SK-N-SH (cell line): ENCODE data around the gene KIF12. TPM values are rescaled to one million over a fixed set of nuclear protein-coding genes. Genes with fewer than 3 reads are reported as not detected.

Source experiments
- CTCF ChIA-PET: fragments of 300-600, 350-600 bp; formaldehyde crosslinking; extraction: SDS; loops from one replicate; lab custom pipeline; 2021; lab: Yijun Ruan, JAX
- POLR2A ChIA-PET: fragments of 350-600 bp; sonication (Branson Sonifier 250); formaldehyde crosslinking; extraction: SDS; loops from one replicate; lab custom pipeline; 2020; ENCODE audit warnings: antibody characterized with exemption, inconsistent platforms; lab: Yijun Ruan, JAX
- DNase-seq: peaks from one replicate; pipeline ENCODE4 v3.0.0; 2012
- H2AFZ ChIP-seq: fragments of 200-600 bp; sonication (generic); 2 replicates; pipeline ENCODE4 v1.8.1; 2016; ENCODE audit warnings: antibody characterized with exemption, mild to moderate bottlenecking, low read depth
- H3F3A ChIP-seq: fragments of 200-600 bp; sonication (generic); replicated peaks from 2 replicates; pipeline ENCODE3; 2016; ENCODE audit warnings: antibody characterized with exemption, mild to moderate bottlenecking; ENCODE audit not compliant: insufficient read depth
- H3K27ac ChIP-seq, 2 experiments: fragments of 200-500 bp in 1 of 2; fragments of 200-600 bp in 1 of 2; sonication (Bioruptor generic) in 1 of 2; sonication (generic), shearing (Covaris generic) in 1 of 2; 2 replicates each; pipeline versions ENCODE4 v1.5.1 to v1.6.1; 2014 to 2016; ENCODE audit warnings: low read depth in 2 of 2, inconsistent platforms in 1 of 2, low read length in 1 of 2, mild to moderate bottlenecking in 1 of 2, mixed read lengths in 1 of 2
- H3K27me3 ChIP-seq: fragments of 200-600 bp; sonication (generic), shearing (Covaris generic); 2 replicates; pipeline ENCODE4 v1.6.1; 2016; ENCODE audit warnings: mixed run types; ENCODE audit not compliant: insufficient read depth
- H3K36me3 ChIP-seq, 2 experiments: fragments of 200-500 bp in 1 of 2; fragments of 200-600 bp in 1 of 2; sonication (Bioruptor generic) in 1 of 2; sonication (generic) in 1 of 2; replicated peaks in 1 of 2; 2 replicates each; pipeline versions ENCODE3 to v1.5.1; 2014 to 2016; ENCODE audit warnings: low read length in 1 of 2, mild to moderate bottlenecking in 1 of 2; ENCODE audit not compliant: insufficient read depth in 2 of 2, control insufficient read depth in 1 of 2
- H3K4me1 ChIP-seq, 2 experiments: fragments of 200-500 bp in 1 of 2; fragments of 200-600 bp in 1 of 2; sonication (Bioruptor generic) in 1 of 2; sonication (generic), shearing (Covaris generic) in 1 of 2; 2 replicates each; pipeline versions ENCODE4 v1.5.1 to v1.6.1; 2014 to 2016; ENCODE audit warnings: low read depth in 1 of 2, low read length in 1 of 2, mixed run types in 1 of 2; ENCODE audit not compliant: insufficient read depth in 2 of 2, control insufficient read depth in 1 of 2
- H3K4me2 ChIP-seq: fragments of 200-600 bp; sonication (generic), shearing (Covaris generic); 2 replicates; pipeline ENCODE4 v1.6.1; 2017; ENCODE audit warnings: mixed run types
- H3K4me3 ChIP-seq, 2 experiments: fragments of 200-500 bp in 1 of 2; fragments of 200-600 bp in 1 of 2; sonication (Bioruptor generic) in 1 of 2; sonication (generic), shearing (Covaris generic) in 1 of 2; 2 replicates each; pipeline versions ENCODE4 v1.5.1 to v1.8.1; 2014 to 2016; ENCODE audit warnings: low read depth in 2 of 2, inconsistent platforms in 1 of 2, low read length in 1 of 2, mild to moderate bottlenecking in 1 of 2, mixed read lengths in 1 of 2, moderate library complexity in 1 of 2
- H3K79me2 ChIP-seq: fragments of 200-600 bp; sonication (generic); 2 replicates; pipeline ENCODE4 v1.8.1; 2017; ENCODE audit warnings: mild to moderate bottlenecking; ENCODE audit not compliant: insufficient read depth
- H3K9ac ChIP-seq: fragments of 200-600 bp; sonication (generic); 2 replicates; pipeline ENCODE4 v1.6.1; 2017; ENCODE audit warnings: mixed run types
- H3K9me2 ChIP-seq: fragments of 200-600 bp; sonication (generic); 2 replicates; pipeline ENCODE4 v1.6.1; 2017; ENCODE audit warnings: mixed run types
- H3K9me3 ChIP-seq: fragments of 200-600 bp; sonication (generic); 2 replicates; pipeline ENCODE4 v1.6.1; 2017; ENCODE audit warnings: mixed run types, mild to moderate bottlenecking, moderate library complexity
- H4K20me1 ChIP-seq: fragments of 200-600 bp; sonication (generic); 2 replicates; pipeline ENCODE4 v1.6.1; 2017; ENCODE audit warnings: mild to moderate bottlenecking, mixed run types; ENCODE audit not compliant: insufficient read depth
- ELF1 ChIP-seq: IDR thresholded peaks from 2 replicates; pipeline ENCODE4 v1.4.0; 2012
- EP300 ChIP-seq, 2 experiments: IDR thresholded peaks; 2 replicates each; pipeline versions ENCODE4 v1.4.0 to v1.6.1; 2012; ENCODE audit warnings: borderline replicate concordance in 1 of 2, low read depth in 1 of 2, low read length in 1 of 2
- GABPA ChIP-seq: IDR thresholded peaks from 2 replicates; pipeline ENCODE4 v1.4.0; 2012; ENCODE audit warnings: low read depth, mild to moderate bottlenecking
- GATA2 ChIP-seq: sonication (generic); formaldehyde crosslinking; IDR thresholded peaks from 2 replicates; pipeline ENCODE4 v1.5.0; 2020; ENCODE audit warnings: mild to moderate bottlenecking, missing genetic modification reagents
- JUND ChIP-seq: IDR thresholded peaks from 2 replicates; pipeline ENCODE4 v1.4.0; 2012
- NRF1 ChIP-seq: IDR thresholded peaks from 2 replicates; pipeline ENCODE4 v1.6.1; 2012; ENCODE audit warnings: low read depth, mild to moderate bottlenecking, low read length
- POLR2AphosphoS5 ChIP-seq: IDR thresholded peaks from 2 replicates; pipeline ENCODE4 v1.6.1; 2012; ENCODE audit warnings: low read depth, low read length
- RXRA ChIP-seq: IDR thresholded peaks from 2 replicates; pipeline ENCODE4 v1.4.0; 2012; ENCODE audit warnings: low read depth, mild to moderate bottlenecking, borderline replicate concordance
- SIN3A ChIP-seq: IDR thresholded peaks from 2 replicates; pipeline ENCODE4 v1.6.1; 2012; ENCODE audit warnings: low read depth, mild to moderate bottlenecking, low read length, moderate library complexity, borderline replicate concordance
- TCF12 ChIP-seq: IDR thresholded peaks from 2 replicates; pipeline ENCODE4 v1.4.0; 2012
- WGBS: methylation state at CpG from one replicate; pipeline ENCODE4 v1.1.6; 2017; ENCODE audit warnings: low lambda C conversion rate; 5-methylcytosine and 5-hydroxymethylcytosine counted together
- polyA plus RNA-seq, 3 experiments: library from polyadenylated mRNA; depleted of rRNA; stranded (reverse); fragments of >200 nt; gene quantifications; 2 replicates each; pipeline ENCODE4 v1.2.3, GENCODE V29; 2012
- TF ChIP-seq, protein P1 (sequence below): IDR thresholded peaks from 2 replicates; pipeline ENCODE4 v1.6.1; 2012; ENCODE audit warnings: mild to moderate bottlenecking, low read depth, low read length, moderate library complexity
- TF ChIP-seq, protein P2 (sequence below): IDR thresholded peaks from 2 replicates; pipeline ENCODE4; 2012
- TF ChIP-seq, protein P3 (sequence below): IDR thresholded peaks from 2 replicates; pipeline ENCODE4 v1.4.0; 2012; ENCODE audit warnings: low read depth, borderline replicate concordance

The KIF12 gene
- polyA plus RNA-seq, 1 of the 3 experiments (the other 2 are of a cell fraction), result 0.35 TPM

DNA sequence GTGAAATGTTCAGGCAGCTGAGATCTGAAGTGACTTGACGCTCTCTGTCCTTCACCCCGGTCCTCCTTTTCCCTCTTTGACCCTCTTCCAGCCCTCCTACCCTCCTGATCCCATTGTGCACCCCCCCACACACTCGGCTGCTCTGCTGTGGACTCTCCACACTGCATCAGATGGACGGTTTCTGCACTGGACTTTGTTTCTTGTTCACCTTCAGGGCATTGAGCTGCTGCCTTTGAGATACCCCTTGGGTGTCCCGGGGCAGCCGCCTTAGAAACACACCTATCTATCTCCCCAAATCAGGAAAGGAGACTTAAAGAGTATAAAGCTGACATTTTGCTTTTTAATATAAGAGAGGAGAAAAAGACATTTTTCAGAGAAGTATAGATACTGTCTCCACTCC is 48.4 kb downstream of the KIF12 start (continued):
- TF ChIP-seq, protein P1, sequence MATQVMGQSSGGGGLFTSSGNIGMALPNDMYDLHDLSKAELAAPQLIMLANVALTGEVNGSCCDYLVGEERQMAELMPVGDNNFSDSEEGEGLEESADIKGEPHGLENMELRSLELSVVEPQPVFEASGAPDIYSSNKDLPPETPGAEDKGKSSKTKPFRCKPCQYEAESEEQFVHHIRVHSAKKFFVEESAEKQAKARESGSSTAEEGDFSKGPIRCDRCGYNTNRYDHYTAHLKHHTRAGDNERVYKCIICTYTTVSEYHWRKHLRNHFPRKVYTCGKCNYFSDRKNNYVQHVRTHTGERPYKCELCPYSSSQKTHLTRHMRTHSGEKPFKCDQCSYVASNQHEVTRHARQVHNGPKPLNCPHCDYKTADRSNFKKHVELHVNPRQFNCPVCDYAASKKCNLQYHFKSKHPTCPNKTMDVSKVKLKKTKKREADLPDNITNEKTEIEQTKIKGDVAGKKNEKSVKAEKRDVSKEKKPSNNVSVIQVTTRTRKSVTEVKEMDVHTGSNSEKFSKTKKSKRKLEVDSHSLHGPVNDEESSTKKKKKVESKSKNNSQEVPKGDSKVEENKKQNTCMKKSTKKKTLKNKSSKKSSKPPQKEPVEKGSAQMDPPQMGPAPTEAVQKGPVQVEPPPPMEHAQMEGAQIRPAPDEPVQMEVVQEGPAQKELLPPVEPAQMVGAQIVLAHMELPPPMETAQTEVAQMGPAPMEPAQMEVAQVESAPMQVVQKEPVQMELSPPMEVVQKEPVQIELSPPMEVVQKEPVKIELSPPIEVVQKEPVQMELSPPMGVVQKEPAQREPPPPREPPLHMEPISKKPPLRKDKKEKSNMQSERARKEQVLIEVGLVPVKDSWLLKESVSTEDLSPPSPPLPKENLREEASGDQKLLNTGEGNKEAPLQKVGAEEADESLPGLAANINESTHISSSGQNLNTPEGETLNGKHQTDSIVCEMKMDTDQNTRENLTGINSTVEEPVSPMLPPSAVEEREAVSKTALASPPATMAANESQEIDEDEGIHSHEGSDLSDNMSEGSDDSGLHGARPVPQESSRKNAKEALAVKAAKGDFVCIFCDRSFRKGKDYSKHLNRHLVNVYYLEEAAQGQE, result no peak
- TF ChIP-seq, all 33 proteins: peak for 0

DNA sequence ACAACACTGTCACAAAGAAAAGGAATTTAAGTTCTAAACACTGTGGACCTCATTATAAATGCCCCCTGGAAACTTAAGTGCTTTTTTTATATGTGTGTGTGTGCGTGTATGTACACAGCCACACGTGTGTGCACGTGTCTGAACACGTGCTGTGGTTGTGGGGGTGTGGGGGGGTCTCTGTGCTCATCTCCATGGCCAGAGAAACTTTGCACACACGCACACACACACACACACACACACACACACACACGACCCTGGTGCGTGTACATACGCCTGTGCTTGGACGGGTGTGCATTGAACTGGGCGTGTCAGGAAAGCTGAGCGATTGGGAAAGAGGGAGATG is 48.9 kb downstream of the KIF12 start:
- POLR2A ChIA-PET, result no interaction called here
- Histone ChIP-seq H3K4me3 (no peak overlapping the region), H3F3A (no peaks in the 10 kb centered on the region), H3K9me3 (no peaks in the 10 kb centered on the region)
- TF ChIP-seq NRF1, result no peak
- no peak for TF ChIP-seq RXRA
- TF ChIP-seq POLR2AphosphoS5, result no peak
- TF ChIP-seq SIN3A, result no peak
- TF ChIP-seq, protein P2, sequence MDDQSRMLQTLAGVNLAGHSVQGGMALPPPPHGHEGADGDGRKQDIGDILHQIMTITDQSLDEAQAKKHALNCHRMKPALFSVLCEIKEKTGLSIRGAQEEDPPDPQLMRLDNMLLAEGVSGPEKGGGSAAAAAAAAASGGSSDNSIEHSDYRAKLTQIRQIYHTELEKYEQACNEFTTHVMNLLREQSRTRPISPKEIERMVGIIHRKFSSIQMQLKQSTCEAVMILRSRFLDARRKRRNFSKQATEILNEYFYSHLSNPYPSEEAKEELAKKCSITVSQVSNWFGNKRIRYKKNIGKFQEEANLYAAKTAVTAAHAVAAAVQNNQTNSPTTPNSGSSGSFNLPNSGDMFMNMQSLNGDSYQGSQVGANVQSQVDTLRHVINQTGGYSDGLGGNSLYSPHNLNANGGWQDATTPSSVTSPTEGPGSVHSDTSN, result no peak
- TF ChIP-seq, all 33 proteins: peak for 0
- H3K27ac ChIP-seq, result no peak overlapping the region
- H3K9me2 ChIP-seq, result no peaks in the 10 kb centered on the region
- H2AFZ ChIP-seq, result no peak overlapping the region
- peaks cover 17 to 51% of the 10 kb centered on the region in 2 experiments for H3K36me3 ChIP-seq
- CTCF ChIA-PET, result interaction anchor here (1.1 kb wide), 1 partner anchor 17 kb away, joined by 3 read pairs; no protein-coding TSS in a partner anchor
- no peak overlapping the region for H3K4me2 ChIP-seq
- 94% methylated on average over 11 of the region's 11 CpGs for WGBS
- no peak for DNase-seq
- H3K9ac ChIP-seq, result no peak overlapping the region
- no peaks in the 10 kb centered on the region for H3K79me2 ChIP-seq
- H4K20me1 ChIP-seq, result no peaks in the 10 kb centered on the region
- no peaks in the 10 kb centered on the region for H3K27me3 ChIP-seq
- H3K4me1 ChIP-seq, result no peaks in the 10 kb centered on the region

DNA sequence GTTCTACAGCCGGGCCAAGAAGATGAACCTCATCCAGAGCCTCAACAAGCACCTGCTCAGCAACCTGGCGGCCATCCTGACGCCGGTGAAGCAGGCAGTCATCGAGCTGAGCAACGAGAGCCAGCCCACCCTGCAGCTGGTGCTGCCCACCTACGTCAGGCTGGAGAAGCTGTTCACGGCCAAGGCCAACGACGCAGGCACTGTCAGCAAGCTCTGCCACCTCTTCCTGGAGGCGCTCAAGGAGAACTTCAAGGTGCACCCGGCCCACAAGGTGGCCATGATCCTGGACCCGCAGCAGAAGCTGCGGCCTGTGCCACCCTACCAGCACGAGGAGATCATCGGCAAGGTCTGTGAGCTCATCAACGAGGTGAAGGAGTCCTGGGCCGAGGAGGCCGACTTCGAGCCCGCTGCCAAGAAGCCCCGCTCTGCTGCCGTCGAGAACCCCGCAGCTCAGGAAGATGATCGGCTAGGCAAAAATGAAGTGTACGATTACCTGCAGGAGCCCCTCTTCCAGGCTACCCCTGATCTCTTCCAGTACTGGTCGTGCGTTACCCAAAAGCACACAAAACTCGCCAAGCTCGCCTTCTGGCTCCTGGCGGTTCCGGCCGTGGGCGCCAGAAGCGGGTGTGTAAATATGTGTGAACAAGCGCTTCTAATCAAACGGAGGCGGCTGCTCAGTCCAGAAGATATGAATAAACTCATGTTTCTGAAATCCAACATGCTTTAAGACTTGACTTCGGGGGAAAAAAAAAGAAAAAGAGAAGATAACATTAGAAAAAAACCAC is 49.5 kb downstream of the KIF12 start:
- Histone ChIP-seq H3K9ac (no peak overlapping the region), H3K27ac (no peak overlapping the region), H2AFZ (no peak overlapping the region), H3F3A (no peaks in the 10 kb centered on the region), H3K9me2 (no peaks in the 10 kb centered on the region), H3K36me3 (peaks cover 22 to 53% of the 10 kb centered on the region in 2 experiments), H3K27me3 (no peaks in the 10 kb centered on the region), H3K9me3 (no peaks in the 10 kb centered on the region), H3K4me3 (no peak overlapping the region), H3K4me1 (no peaks in the 10 kb centered on the region), H4K20me1 (no peaks in the 10 kb centered on the region), H3K4me2 (no peak overlapping the region), H3K79me2 (no peaks in the 10 kb centered on the region)
- no peak for DNase-seq
- TF ChIP-seq EP300 (IDR thresholded peaks at IDR 0.05; ENCODE audit: borderline replicate concordance in 1 of 2, low read depth in 1 of 2, low read length in 1 of 2) (no peak), ELF1 (no peak), GABPA (no peak), JUND (no peak), GATA2 (CRISPR knock-in tag) (no peak), TCF12 (no peak)
- TF ChIP-seq, protein P3, sequence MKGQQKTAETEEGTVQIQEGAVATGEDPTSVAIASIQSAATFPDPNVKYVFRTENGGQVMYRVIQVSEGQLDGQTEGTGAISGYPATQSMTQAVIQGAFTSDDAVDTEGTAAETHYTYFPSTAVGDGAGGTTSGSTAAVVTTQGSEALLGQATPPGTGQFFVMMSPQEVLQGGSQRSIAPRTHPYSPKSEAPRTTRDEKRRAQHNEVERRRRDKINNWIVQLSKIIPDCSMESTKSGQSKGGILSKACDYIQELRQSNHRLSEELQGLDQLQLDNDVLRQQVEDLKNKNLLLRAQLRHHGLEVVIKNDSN, result no peak
- TF ChIP-seq, protein P2, result no peak
- WGBS, result 93% methylated on average over 22 of the region's 40 CpGs
- CTCF ChIA-PET, result interaction anchor here (1.1 kb wide), 1 partner anchor 16 kb away, joined by 3 read pairs; no protein-coding TSS in a partner anchor
- POLR2A ChIA-PET, result no interaction called here
